ENCODE data around the gene URGCP. TPM values are rescaled to one million over a fixed set of nuclear protein-coding genes. Genes with fewer than 3 reads are reported as not detected.
A peak's percentile ranks its signal among the peaks of the same experiment; 100 is the strongest.
"Not testable (repeated sequence)": the region's sequence is repeated elsewhere in the genome, so short reads cannot be mapped to it uniquely, and the experiment has no call there.

The URGCP gene
- total RNA-seq, 2 donors from 2014 or later = 29.4 TPM

- H3K4me1 Mint-ChIP-seq (ENCODE audit: low read depth in 2 of 2) = peaks cover 20 to 27% of the 10 kb centered on the region in 2 donors
- ATAC-seq (no peak), DNase-seq (ENCODE audit: low spot score) (no peak)
- H3K27ac Mint-ChIP-seq = no peak overlapping the region
- no peak overlapping the region for H3K4me3 Mint-ChIP-seq
- H3K36me3 Mint-ChIP-seq = no peaks in the 10 kb centered on the region
- no peaks in the 10 kb centered on the region for H3K9me3 Mint-ChIP-seq
- H3K27me3 Mint-ChIP-seq = no peaks in the 10 kb centered on the region
Observed at GRCh38 chr7:43929529-43930457, 23.4 kb upstream of the URGCP start.

GRCh38 chr7:43927810-43928209, 21.4 kb upstream of the URGCP start:
- Mint-ChIP-seq H3K27ac (peak overlapping the region in 1 of 2 donors; percentile 66), H3K4me1 (ENCODE audit: low read depth in 2 of 2) (peaks cover 23 to 33% of the 10 kb centered on the region in 2 donors), H3K27me3 (no peaks in the 10 kb centered on the region), H3K36me3 (no peaks in the 10 kb centered on the region), H3K4me3 (peak overlapping the region; percentile 36), H3K9me3 (no peaks in the 10 kb centered on the region)
- no peak for ATAC-seq
- no peak for DNase-seq (ENCODE audit: low spot score)

- peak in 1 of 2 donors; percentile 11 for ATAC-seq
- no peak for DNase-seq (ENCODE audit: low spot score)
- Mint-ChIP-seq H3K27me3 (no peaks in the 10 kb centered on the region), H3K36me3 (no peaks in the 10 kb centered on the region), H3K4me1 (ENCODE audit: low read depth in 2 of 2) (peaks cover 23 to 33% of the 10 kb centered on the region in 2 donors), H3K27ac (peak overlapping the region; percentile 66 to 82), H3K4me3 (peak overlapping the region; percentile 89), H3K9me3 (no peaks in the 10 kb centered on the region)
Observed at GRCh38 chr7:43926798-43927123, 20.4 kb upstream of the URGCP start.

DNA sequence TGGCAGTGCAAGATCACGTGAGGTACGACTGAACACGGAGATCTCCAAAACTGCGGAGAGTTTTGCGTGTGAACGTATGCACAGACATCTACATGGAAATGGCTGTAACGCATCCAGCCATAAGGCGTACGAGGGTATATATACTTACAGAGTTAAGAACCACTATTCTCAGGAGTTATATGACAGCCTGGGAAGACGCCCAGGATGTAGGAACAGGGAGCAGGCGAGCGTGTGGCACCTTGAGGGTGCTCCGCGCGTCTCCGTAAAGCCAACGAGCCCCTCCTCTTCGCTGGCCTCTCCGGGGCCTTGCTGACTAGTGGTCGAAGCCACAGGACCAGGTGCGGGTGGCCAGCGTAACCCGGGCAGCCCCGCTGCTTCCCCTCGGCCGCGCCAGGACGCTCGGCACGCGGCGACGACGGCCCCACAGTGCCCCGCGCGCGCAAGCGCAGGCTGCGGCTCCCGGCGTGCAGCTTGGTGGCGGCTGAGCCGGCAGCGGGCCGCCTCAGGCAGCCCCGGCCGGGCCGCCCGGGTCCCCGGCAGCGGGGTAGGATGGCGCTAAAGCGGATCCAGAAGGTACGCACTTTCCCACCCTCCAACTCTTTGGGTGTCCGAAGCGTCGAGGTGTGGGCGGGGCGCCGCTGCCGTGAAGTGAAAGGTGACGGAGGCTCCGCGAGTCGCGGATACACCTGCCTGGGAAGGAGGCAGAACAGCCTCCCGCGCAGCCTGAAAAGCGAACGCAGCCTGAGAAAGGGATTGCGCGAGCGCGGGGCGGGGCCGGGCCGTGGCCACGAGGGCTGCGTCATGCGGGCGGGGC, 19.8 kb upstream of the URGCP start, which contains the start of gene UBE2D4:
Gene UBE2D4, plus strand, starts transcription at position 453 of the 814 bp plus-strand sequence. Its CDS starts 97 bp downstream, at position 550.
- DNase-seq (ENCODE audit: low spot score) (peak; percentile 91), ATAC-seq (peak; percentile 96 to 97)
- Mint-ChIP-seq H3K27ac (peak within 1 kb of the TSS; percentile 77 to 83), H3K36me3 (no peaks in the 10 kb centered on the region), H3K4me1 (ENCODE audit: low read depth in 2 of 2) (peaks cover 23 to 33% of the 10 kb centered on the region in 2 donors), H3K4me3 (peak within 1 kb of the TSS; percentile 89), H3K9me3 (no peaks in the 10 kb centered on the region), H3K27me3 (no peaks in the 10 kb centered on the region)

DNA sequence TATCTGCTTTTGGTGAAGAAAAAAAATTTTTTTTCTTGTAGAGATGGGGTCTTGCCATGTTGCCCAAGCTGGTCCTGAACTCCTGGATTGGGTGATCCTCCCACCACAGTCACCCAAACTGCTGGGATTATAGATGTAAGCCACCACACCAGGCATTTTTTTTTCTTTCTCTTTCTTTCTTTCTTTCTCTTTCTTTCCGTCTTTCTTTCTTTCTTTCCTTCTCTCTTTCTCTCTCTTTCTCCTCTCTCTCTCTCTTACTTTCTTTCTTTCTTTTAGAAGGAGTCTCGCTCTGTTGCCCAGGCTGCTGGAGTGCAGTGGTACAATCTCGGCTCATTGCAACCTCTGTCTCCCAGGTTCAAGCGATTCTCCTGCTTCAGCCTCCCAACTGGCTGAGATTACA, 16.3 kb upstream of the URGCP start:
- no peaks in the 10 kb centered on the region for H3K27me3 Mint-ChIP-seq
- H3K4me3 Mint-ChIP-seq = no peak overlapping the region
- no peaks in the 10 kb centered on the region for H3K36me3 Mint-ChIP-seq
- no peak overlapping the region for H3K27ac Mint-ChIP-seq
- DNase-seq (ENCODE audit: low spot score) (no peak), ATAC-seq (no peak)
- no peaks in the 10 kb centered on the region for H3K9me3 Mint-ChIP-seq
- H3K4me1 Mint-ChIP-seq (ENCODE audit: low read depth in 2 of 2) = peaks cover 15 to 25% of the 10 kb centered on the region in 2 donors

- no peak overlapping the region for H3K27ac Mint-ChIP-seq
Observed at GRCh38 chr7:43921423-43921822, 15.0 kb upstream of the URGCP start.

GRCh38 chr7:43915907-43916306, 9.5 kb upstream of the URGCP start:
- ATAC-seq = no peak
- H3K27ac Mint-ChIP-seq = no peak overlapping the region

More at GRCh38 chr7:43921423-43921822, 15.0 kb upstream of the URGCP start:
- Mint-ChIP-seq H3K4me1 (ENCODE audit: low read depth in 2 of 2) (peaks cover 8 to 15% of the 10 kb centered on the region in 2 donors), H3K36me3 (no peaks in the 10 kb centered on the region), H3K27me3 (no peaks in the 10 kb centered on the region), H3K4me3 (no peak overlapping the region), H3K9me3 (no peaks in the 10 kb centered on the region)
- DNase-seq (ENCODE audit: low spot score) (no peak), ATAC-seq (no peak)

DNA sequence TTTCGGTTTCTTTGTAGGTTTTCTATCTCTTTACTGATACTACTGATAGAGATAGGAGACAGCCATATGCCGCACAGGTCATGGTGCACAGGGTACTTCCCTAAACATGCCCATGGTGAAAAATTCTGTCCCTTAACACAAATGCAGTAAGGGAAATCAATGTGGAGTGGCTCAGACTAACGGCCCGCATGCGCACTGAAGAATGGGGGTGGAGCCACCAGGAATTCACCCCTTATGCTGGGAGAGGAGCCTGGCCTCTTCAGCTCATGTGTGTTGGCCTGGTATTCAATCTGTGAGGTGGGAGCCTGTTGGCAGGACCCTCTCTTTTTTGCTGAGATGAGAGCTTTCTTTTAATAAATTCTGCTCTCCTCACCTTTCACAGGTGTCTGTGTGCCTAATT, 8.4 kb upstream of the URGCP start:
- Mint-ChIP-seq H3K27ac (no peak overlapping the region), H3K4me3 (no peak overlapping the region), H3K4me1 (ENCODE audit: low read depth in 2 of 2) (no peaks in the 10 kb centered on the region), H3K36me3 (no peaks in the 10 kb centered on the region), H3K27me3 (no peaks in the 10 kb centered on the region), H3K9me3 (no peaks in the 10 kb centered on the region)
- no peak for DNase-seq (ENCODE audit: low spot score)
- ATAC-seq = no peak

More at GRCh38 chr7:43915907-43916306, 9.5 kb upstream of the URGCP start:
- DNase-seq (ENCODE audit: low spot score) = no peak
- H3K4me1 Mint-ChIP-seq (ENCODE audit: low read depth in 2 of 2) = no peaks in the 10 kb centered on the region
- no peaks in the 10 kb centered on the region for H3K36me3 Mint-ChIP-seq
- no peaks in the 10 kb centered on the region for H3K27me3 Mint-ChIP-seq
- no peaks in the 10 kb centered on the region for H3K9me3 Mint-ChIP-seq
- H3K4me3 Mint-ChIP-seq = no peak overlapping the region

GRCh38 chr7:43905956-43906330, 453 bp downstream of the URGCP start:
- H3K36me3 Mint-ChIP-seq = no peaks in the 10 kb centered on the region
- peak overlapping the region; percentile 76 to 90 for H3K27ac Mint-ChIP-seq
- no peaks in the 10 kb centered on the region for H3K9me3 Mint-ChIP-seq
- ATAC-seq (peak; percentile 59 to 60), DNase-seq (ENCODE audit: low spot score) (no peak)
- peak overlapping the region; percentile 89 for H3K4me3 Mint-ChIP-seq
- no peaks in the 10 kb centered on the region for H3K27me3 Mint-ChIP-seq
- peaks cover 19 to 23% of the 10 kb centered on the region in 2 donors for H3K4me1 Mint-ChIP-seq (ENCODE audit: low read depth in 2 of 2)

GRCh38 chr7:43905209-43905946, 1.0 kb downstream of the URGCP start:
- H3K36me3 Mint-ChIP-seq = no peaks in the 10 kb centered on the region
- H3K27ac Mint-ChIP-seq = peak overlapping the region; percentile 76 to 90
- no peak for ATAC-seq
- peaks cover 19 to 23% of the 10 kb centered on the region in 2 donors for H3K4me1 Mint-ChIP-seq (ENCODE audit: low read depth in 2 of 2)
- DNase-seq (ENCODE audit: low spot score) = no peak
- no peaks in the 10 kb centered on the region for H3K27me3 Mint-ChIP-seq
- H3K4me3 Mint-ChIP-seq = peak overlapping the region; percentile 89
- H3K9me3 Mint-ChIP-seq = no peaks in the 10 kb centered on the region

- Mint-ChIP-seq H3K4me3 (peak overlapping the region; percentile 34), H3K27ac (peak overlapping the region in 1 of 2 donors; percentile 13), H3K27me3 (no peaks in the 10 kb centered on the region), H3K4me1 (ENCODE audit: low read depth in 2 of 2) (peaks cover 19 to 23% of the 10 kb centered on the region in 2 donors), H3K36me3 (no peaks in the 10 kb centered on the region), H3K9me3 (no peaks in the 10 kb centered on the region)
- DNase-seq (ENCODE audit: low spot score) (no peak), ATAC-seq (peak; percentile 29 to 48)
Observed at GRCh38 chr7:43904533-43905208, 1.7 kb downstream of the URGCP start.

DNA sequence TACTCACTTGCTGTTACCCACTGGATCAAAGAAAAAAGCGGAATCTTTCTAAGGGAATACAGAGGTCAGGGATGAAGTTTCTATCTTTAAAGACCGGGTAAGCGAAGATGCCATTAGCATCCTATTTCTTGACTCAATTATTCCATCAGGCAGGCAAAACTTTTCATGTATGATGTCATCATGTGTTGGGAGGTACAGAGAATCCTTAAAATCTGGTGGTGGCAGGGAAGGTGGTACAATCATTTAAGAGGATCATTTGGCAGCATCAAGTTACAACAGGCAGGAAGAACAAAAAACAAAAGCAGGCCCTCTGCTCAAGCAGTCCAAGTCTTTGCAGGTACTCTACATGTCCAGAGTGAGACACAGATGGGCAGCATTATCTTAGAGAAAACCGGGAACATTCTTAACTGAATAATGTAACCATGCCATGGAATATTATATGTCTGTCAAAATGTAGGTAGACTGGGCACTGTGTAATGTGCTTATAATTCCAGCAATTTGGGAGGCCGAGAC, 3.8 kb downstream of the URGCP start:
- H3K4me1 Mint-ChIP-seq (ENCODE audit: low read depth in 2 of 2) = peaks cover 19% of the 10 kb centered on the region in 2 donors
- DNase-seq (ENCODE audit: low spot score) (no peak), ATAC-seq (no peak)
- no peaks in the 10 kb centered on the region for H3K9me3 Mint-ChIP-seq
- H3K4me3 Mint-ChIP-seq = no peak overlapping the region
- H3K27ac Mint-ChIP-seq = no peak overlapping the region
- no peaks in the 10 kb centered on the region for H3K27me3 Mint-ChIP-seq
- H3K36me3 Mint-ChIP-seq = no peaks in the 10 kb centered on the region

GRCh38 chr7:43898571-43898970, 7.8 kb downstream of the URGCP start:
- H3K4me3 Mint-ChIP-seq; H3K9me3 Mint-ChIP-seq; H3K27ac Mint-ChIP-seq; DNase-seq (ENCODE audit: low spot score); ATAC-seq; H3K36me3 Mint-ChIP-seq; H3K27me3 Mint-ChIP-seq: not testable (repeated sequence)
- peaks cover 23 to 30% of the 10 kb centered on the region in 2 donors for H3K4me1 Mint-ChIP-seq (ENCODE audit: low read depth in 2 of 2)

All from natural killer cell treated with Interleukin-12 subunit alpha and Interleukin-12 subunit beta and Interleukin-15 and Interleukin-18, amount 100 ng/mL, for 72 hours (primary cell).